Measurements from ENCODE around the gene CAMSAP2.

DNA sequence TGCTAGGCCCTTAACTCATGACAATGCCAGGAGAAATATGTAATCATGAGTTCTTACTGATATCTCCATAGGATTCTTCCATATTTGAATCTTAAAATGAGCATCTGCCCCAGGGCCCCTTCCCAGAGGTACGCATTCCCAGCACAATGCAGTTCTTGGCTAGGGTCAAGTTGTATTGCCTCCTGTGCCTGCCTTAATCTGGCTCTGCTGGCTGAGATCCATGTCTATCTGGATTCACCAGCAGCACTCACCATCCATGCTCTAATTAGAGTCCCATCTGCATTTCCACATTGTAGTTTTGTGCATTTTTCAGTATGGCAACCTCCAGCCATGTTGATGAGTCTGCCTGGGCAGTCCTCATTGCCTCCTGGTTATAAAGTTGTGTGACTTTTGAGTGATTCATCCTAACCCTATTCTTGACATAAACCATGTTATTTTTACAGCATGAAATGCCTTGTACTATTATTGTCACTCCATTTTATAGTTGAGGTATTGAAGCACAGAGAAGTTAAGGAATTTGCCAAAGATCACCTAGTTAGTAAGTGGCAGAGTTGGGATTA is 55.9 kb downstream of the CAMSAP2 start:
- TF ChIP-seq, protein P1, sequence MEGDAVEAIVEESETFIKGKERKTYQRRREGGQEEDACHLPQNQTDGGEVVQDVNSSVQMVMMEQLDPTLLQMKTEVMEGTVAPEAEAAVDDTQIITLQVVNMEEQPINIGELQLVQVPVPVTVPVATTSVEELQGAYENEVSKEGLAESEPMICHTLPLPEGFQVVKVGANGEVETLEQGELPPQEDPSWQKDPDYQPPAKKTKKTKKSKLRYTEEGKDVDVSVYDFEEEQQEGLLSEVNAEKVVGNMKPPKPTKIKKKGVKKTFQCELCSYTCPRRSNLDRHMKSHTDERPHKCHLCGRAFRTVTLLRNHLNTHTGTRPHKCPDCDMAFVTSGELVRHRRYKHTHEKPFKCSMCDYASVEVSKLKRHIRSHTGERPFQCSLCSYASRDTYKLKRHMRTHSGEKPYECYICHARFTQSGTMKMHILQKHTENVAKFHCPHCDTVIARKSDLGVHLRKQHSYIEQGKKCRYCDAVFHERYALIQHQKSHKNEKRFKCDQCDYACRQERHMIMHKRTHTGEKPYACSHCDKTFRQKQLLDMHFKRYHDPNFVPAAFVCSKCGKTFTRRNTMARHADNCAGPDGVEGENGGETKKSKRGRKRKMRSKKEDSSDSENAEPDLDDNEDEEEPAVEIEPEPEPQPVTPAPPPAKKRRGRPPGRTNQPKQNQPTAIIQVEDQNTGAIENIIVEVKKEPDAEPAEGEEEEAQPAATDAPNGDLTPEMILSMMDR (tag by site-specific recombination; IDR thresholded peaks at IDR 0.05) = no peak
- TF ChIP-seq, protein P2, sequence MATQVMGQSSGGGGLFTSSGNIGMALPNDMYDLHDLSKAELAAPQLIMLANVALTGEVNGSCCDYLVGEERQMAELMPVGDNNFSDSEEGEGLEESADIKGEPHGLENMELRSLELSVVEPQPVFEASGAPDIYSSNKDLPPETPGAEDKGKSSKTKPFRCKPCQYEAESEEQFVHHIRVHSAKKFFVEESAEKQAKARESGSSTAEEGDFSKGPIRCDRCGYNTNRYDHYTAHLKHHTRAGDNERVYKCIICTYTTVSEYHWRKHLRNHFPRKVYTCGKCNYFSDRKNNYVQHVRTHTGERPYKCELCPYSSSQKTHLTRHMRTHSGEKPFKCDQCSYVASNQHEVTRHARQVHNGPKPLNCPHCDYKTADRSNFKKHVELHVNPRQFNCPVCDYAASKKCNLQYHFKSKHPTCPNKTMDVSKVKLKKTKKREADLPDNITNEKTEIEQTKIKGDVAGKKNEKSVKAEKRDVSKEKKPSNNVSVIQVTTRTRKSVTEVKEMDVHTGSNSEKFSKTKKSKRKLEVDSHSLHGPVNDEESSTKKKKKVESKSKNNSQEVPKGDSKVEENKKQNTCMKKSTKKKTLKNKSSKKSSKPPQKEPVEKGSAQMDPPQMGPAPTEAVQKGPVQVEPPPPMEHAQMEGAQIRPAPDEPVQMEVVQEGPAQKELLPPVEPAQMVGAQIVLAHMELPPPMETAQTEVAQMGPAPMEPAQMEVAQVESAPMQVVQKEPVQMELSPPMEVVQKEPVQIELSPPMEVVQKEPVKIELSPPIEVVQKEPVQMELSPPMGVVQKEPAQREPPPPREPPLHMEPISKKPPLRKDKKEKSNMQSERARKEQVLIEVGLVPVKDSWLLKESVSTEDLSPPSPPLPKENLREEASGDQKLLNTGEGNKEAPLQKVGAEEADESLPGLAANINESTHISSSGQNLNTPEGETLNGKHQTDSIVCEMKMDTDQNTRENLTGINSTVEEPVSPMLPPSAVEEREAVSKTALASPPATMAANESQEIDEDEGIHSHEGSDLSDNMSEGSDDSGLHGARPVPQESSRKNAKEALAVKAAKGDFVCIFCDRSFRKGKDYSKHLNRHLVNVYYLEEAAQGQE (tag by site-specific recombination; IDR thresholded peaks at IDR 0.05) = no peak
- TF ChIP-seq ZNF677 (tag by site-specific recombination; IDR thresholded peaks at IDR 0.05) (no peak), ZNF24 (tag by site-specific recombination; IDR thresholded peaks at IDR 0.05) (no peak), ZNF10 (tag by site-specific recombination; IDR thresholded peaks at IDR 0.05) (no peak), ZNF146 (tag by site-specific recombination; IDR thresholded peaks at IDR 0.05) (no peak), KLF10 (tag by site-specific recombination; IDR thresholded peaks at IDR 0.05) (no peak), ZNF530 (tag by site-specific recombination; IDR thresholded peaks at IDR 0.05; ENCODE audit: low read depth) (no peak), ZNF621 (tag by site-specific recombination; IDR thresholded peaks at IDR 0.05) (no peak), ZNF175 (tag by site-specific recombination; IDR thresholded peaks at IDR 0.05) (no peak)
